GM10266 (cell line): ENCODE results near the gene PDHB.
"Not testable (repeated sequence)": the region's sequence is repeated elsewhere in the genome, so short reads cannot be mapped to it uniquely, and the experiment has no call there.

ENCODE experiments used
- DNase-seq: peaks from one replicate; pipeline ENCODE4 v3.0.0; 2012; ENCODE audit errors: extremely low spot score
- CTCF ChIP-seq: IDR thresholded peaks from 2 replicates; pipeline ENCODE4 v1.5.1; 2012; ENCODE audit warnings: mild to moderate bottlenecking, low read depth; ENCODE audit not compliant: control insufficient read depth, insufficient read depth; ENCODE audit errors: missing control alignments

PDHB gene

GRCh38 chr3:58463181-58463941 is 29.7 kb upstream of the PDHB start:
- peak; percentile 80 for DNase-seq
- TF ChIP-seq CTCF: peak; percentile 80

DNA sequence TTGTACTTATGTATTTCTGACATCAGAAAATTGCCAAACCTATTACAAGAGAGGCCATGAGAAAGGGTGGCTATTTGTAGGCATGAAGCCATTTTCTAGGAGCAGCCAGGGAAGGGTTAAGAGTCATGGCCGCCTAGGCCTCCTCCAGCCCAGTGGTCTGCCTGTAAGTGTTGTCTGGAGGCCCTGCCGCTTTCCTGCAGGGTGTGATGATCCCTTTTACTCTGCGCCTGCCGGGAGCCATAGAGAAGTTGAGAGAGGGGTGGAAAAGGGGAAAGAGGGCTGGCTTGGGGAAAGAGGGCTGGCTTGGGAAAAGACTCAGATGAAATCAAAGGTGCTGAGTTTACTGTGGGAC is 29.2 kb upstream of the PDHB start:
- TF ChIP-seq CTCF: no peak

DNA sequence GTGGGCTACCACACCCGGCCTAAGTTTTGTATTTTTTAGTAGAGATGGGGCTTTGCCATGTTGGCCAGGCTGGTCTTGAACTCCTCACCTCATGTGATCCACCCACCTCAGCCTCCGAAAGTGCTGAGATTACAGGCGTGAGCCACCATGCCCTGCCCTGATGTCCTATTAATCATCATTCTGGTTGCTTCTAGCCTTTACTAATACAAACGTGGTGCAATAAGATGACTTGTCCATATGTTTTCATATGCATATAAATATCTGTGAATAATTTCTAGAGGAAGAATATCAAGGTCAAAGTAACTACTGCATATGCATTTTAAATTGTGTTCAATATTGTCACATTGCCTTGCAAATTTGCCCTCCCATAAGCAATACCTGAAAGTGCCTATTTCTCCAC is 25.5 kb upstream of the PDHB start:
- DNase-seq: no peak
- no peak for TF ChIP-seq CTCF

More for the DNA sequence above, 29.2 kb upstream of the PDHB start:
- DNase-seq: no peak

DNA sequence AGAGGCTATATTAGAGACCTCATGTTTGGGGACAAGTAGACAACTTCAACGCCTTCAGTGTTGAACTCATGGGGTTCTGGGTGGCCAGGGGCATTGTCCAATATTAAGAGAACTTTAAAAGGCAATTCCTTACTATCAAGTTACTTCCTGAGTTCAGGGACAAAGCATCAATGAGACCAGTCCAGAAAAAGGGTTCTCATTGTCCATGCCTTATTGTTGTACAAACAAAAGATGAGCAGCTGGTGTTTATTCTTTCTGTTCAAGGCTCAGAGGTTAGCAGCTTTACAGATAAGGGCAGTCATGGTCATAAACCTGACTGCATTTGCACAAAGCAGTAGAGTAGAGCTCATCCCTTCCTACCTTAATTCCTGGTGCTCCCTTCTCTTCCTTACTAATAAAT is 18.5 kb upstream of the PDHB start:
- DNase-seq: no peak

DNA sequence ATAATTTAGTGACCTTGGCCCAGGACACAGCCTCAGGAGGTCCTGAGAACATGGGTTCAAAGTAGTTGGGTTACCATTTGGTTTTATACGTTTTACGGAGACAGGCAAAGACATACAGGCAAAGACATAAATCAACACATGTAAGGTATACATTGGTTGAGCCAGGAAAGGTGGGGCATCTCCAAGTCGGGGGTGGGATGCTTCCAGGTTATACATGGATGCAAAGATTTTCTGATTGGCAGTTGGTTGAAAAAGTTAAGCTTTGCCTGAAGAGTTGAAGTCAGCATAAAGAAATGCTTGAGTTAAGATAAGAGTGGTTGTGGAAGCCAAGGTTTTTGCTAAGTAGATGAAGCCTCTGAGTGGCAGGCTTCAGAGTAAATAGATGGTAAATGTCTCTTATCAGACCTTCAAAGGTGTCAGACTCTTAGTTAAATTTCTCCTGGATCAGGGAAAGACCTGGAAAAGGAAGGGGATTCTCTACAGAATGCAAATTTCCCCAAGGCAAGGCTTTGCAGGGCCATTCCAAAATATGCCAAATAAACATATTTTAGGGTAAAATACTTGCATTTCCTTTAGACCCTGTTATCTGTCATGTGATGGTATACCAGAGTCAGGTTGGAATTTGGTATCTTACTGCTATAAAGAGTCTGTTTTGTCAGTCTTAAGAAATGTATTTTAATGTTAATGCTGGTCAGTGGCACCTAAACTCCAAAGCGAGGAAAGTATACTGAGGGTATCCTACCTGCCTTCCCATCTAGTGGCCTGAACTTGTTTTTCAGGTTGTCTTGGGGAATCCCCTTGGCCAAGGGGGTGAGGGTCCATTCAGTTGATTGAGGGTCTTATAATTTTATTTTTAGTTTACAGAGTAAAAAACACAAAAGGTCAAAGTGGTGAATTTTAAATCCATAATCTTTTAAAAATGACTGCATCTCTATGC is 8.2 kb upstream of the PDHB start:
- no peak for TF ChIP-seq CTCF
- DNase-seq: no peak

More for the DNA sequence above, 18.5 kb upstream of the PDHB start:
- no peak for TF ChIP-seq CTCF

- DNase-seq: not testable (repeated sequence)
These were observed 7.3 kb upstream of the PDHB start for GRCh38 chr3:58440996-58441355.

GRCh38 chr3:58437276-58437675 is 3.6 kb upstream of the PDHB start:
- DNase-seq: not testable (repeated sequence)

GRCh38 chr3:58434990-58435389 is 1.4 kb upstream of the PDHB start:
- DNase-seq: no peak
- no peak for TF ChIP-seq CTCF
